HG03342 (cell line): ENCODE results near the gene PROSER3.

Source experiments
- ATAC-seq: cut with Tn5 transposase; IDR thresholded peaks from one replicate; pipeline ENCODE4 v1.9.1; 2021; ENCODE audit warnings: mild to moderate bottlenecking, moderate library complexity; ENCODE audit not compliant: unreplicated experiment

The PROSER3 gene

GRCh38 chr19:35757749-35758608 lies at the start of gene PROSER3:
TSS of gene PROSER3 (plus strand) at chr19:35758176. CDS start at chr19:35758216, 40 bp downstream.
- ATAC-seq: peak; percentile 94

GRCh38 chr19:35708391-35708790 lies 49.6 kb upstream of the PROSER3 start:
- ATAC-seq: no peak

GRCh38 chr19:35710784-35711723 lies 46.9 kb upstream of the PROSER3 start:
- ATAC-seq: no peak

- no peak for ATAC-seq
Observed at GRCh38 chr19:35712567-35713505, 45.1 kb upstream of the PROSER3 start.

GRCh38 chr19:35713506-35713850 lies 44.5 kb upstream of the PROSER3 start:
- no peak for ATAC-seq

- no peak for ATAC-seq
Observed at GRCh38 chr19:35713904-35714495, 44.0 kb upstream of the PROSER3 start.

- no peak for ATAC-seq
Observed at GRCh38 chr19:35714601-35715354, 43.2 kb upstream of the PROSER3 start.

- no peak for ATAC-seq
Observed at GRCh38 chr19:35715355-35715809, 42.6 kb upstream of the PROSER3 start.

GRCh38 chr19:35715981-35716800 lies 41.8 kb upstream of the PROSER3 start:
- ATAC-seq: no peak

GRCh38 chr19:35716801-35717664 lies 40.9 kb upstream of the PROSER3 start:
- peak; percentile 54 for ATAC-seq

- ATAC-seq: peak; percentile 3
Observed at GRCh38 chr19:35717665-35718344, 40.2 kb upstream of the PROSER3 start, which contains the start of gene KMT2B. TSS of gene KMT2B (plus strand) at chr19:35718003. CDS start at chr19:35718019, 16 bp downstream.

- no peak for ATAC-seq
Observed at GRCh38 chr19:35718345-35719041, 39.5 kb upstream of the PROSER3 start.

- ATAC-seq: no peak
Observed at GRCh38 chr19:35719402-35720162, 38.4 kb upstream of the PROSER3 start.

- ATAC-seq: no peak
Observed at GRCh38 chr19:35720163-35720524, 37.8 kb upstream of the PROSER3 start.

GRCh38 chr19:35720648-35721047 lies 37.3 kb upstream of the PROSER3 start:
- no peak for ATAC-seq

GRCh38 chr19:35721374-35721773 lies 36.6 kb upstream of the PROSER3 start:
- ATAC-seq: no peak
